IMR-90 (cell line): ENCODE measurements around the gene CAMTA1. TPM values are rescaled to one million over a fixed set of nuclear protein-coding genes. Genes with fewer than 3 reads are reported as not detected.
A peak's percentile ranks its signal among the peaks of the same experiment; 100 is the strongest.

Experiments used
- ATAC-seq: fragments of 200-7000 bp; cut with Tn5 transposase; 2 replicates; pipeline ENCODE4 v1.9.1; 2020; ENCODE audit warnings: low read depth, mild to moderate bottlenecking, moderate library complexity
- BruUV-seq: library from RNA; stranded (reverse); fragments of 400-500 nt; replicated peaks from 2 replicates; lab custom pipeline; 2021; lab: Mats Ljungman, UMichigan
- CTCF ChIA-PET: fragments of 300-600 bp; formaldehyde crosslinking; extraction: SDS; loops from one replicate; lab custom pipeline; 2021; ENCODE audit warnings: antibody characterized with exemption; lab: Yijun Ruan, JAX
- POLR2A ChIA-PET: fragments of 300-600 bp; sonication (Branson Sonifier 250); formaldehyde crosslinking; loops from one replicate; lab custom pipeline; 2022; ENCODE audit warnings: antibody characterized with exemption; ENCODE audit not compliant: unreplicated experiment; lab: Charles Lee
- DNase-seq: peaks from one replicate; pipeline ENCODE4 v3.0.0; 2013
- H2AFZ ChIP-seq: replicated peaks from 2 replicates; pipeline ENCODE3; 2013; ENCODE audit warnings: low read length, mild to moderate bottlenecking; ENCODE audit not compliant: poor library complexity
- H2AK5ac ChIP-seq: 2 replicates; pipeline ENCODE4 v1.6.1; 2013; ENCODE audit warnings: low read depth, low read length, inconsistent platforms
- H2AK9ac ChIP-seq: replicated peaks from 2 replicates; pipeline ENCODE3; 2013; ENCODE audit warnings: mild to moderate bottlenecking, low read depth, low read length, moderate library complexity; ENCODE audit not compliant: poor library complexity
- H2BK120ac ChIP-seq: 2 replicates; pipeline ENCODE4 v1.6.1; 2013; ENCODE audit warnings: low read depth, low read length, inconsistent platforms
- H2BK15ac ChIP-seq: 3 replicates; pipeline ENCODE4 v1.6.1; 2013; ENCODE audit warnings: low read depth, low read length, inconsistent platforms
- H2BK20ac ChIP-seq: 2 replicates; pipeline ENCODE4 v1.6.1; 2013; ENCODE audit warnings: low read depth, mild to moderate bottlenecking, inconsistent platforms, low read length, moderate library complexity
- H2BK5ac ChIP-seq: 2 replicates; pipeline ENCODE4 v1.6.1; 2013; ENCODE audit warnings: mild to moderate bottlenecking, low read depth, low read length, inconsistent platforms; ENCODE audit not compliant: poor library complexity, severe bottlenecking
- H3K14ac ChIP-seq: replicated peaks from 2 replicates; pipeline ENCODE4 v1.6.1; 2013; ENCODE audit warnings: low read depth, low read length, inconsistent platforms
- H3K18ac ChIP-seq: 2 replicates; pipeline ENCODE4 v1.6.1; 2013; ENCODE audit warnings: low read depth, low read length, control low read depth
- H3K23ac ChIP-seq: 2 replicates; pipeline ENCODE4 v1.6.1; 2013; ENCODE audit warnings: low read depth, low read length, inconsistent platforms
- H3K27ac ChIP-seq: 2 replicates; pipeline ENCODE4 v1.5.1; 2013; ENCODE audit warnings: mild to moderate bottlenecking, control low read depth, low read length; ENCODE audit not compliant: insufficient read depth
- H3K27me3 ChIP-seq: 2 replicates; pipeline ENCODE4 v1.6.1; 2013; ENCODE audit warnings: low read length; ENCODE audit not compliant: control insufficient read depth, insufficient read depth
- H3K36me3 ChIP-seq: 2 replicates; pipeline ENCODE4 v1.6.1; 2013; ENCODE audit warnings: low read length, mixed read lengths; ENCODE audit not compliant: control insufficient read depth, insufficient read depth
- H3K4ac ChIP-seq: 2 replicates; pipeline ENCODE4 v1.6.1; 2013; ENCODE audit warnings: low read depth, low read length, inconsistent platforms
- H3K4me1 ChIP-seq: 2 replicates; pipeline ENCODE4 v1.6.1; 2013; ENCODE audit warnings: low read length, mixed read lengths; ENCODE audit not compliant: control insufficient read depth, insufficient read depth
- H3K4me2 ChIP-seq: 2 replicates; pipeline ENCODE4 v1.6.1; 2013; ENCODE audit warnings: low read depth, mild to moderate bottlenecking, control low read depth, low read length, moderate library complexity
- H3K4me3 ChIP-seq: 2 replicates; pipeline ENCODE4 v1.5.1; 2013; ENCODE audit warnings: low read depth, mild to moderate bottlenecking, control low read depth, low read length, moderate library complexity; ENCODE audit not compliant: insufficient read depth
- H3K56ac ChIP-seq: 2 replicates; pipeline ENCODE4 v1.6.1; 2013; ENCODE audit warnings: low read length, inconsistent platforms; ENCODE audit not compliant: insufficient read depth; ENCODE audit errors: extremely low read depth
- H3K79me1 ChIP-seq, 2 experiments: 2 replicates each; pipeline ENCODE4 v1.6.1; 2013; ENCODE audit warnings: low read length in 2 of 2, inconsistent platforms in 1 of 2, low read depth in 1 of 2
- H3K9ac ChIP-seq: 2 replicates; pipeline ENCODE4 v1.6.1; 2013; ENCODE audit warnings: low read depth, low read length, control low read depth
- H3K9me1 ChIP-seq: 2 replicates; pipeline ENCODE4 v1.6.1; 2013; ENCODE audit warnings: low read length, inconsistent platforms; ENCODE audit not compliant: insufficient read depth
- H3K9me3 ChIP-seq: 2 replicates; pipeline ENCODE4 v1.6.1; 2013; ENCODE audit warnings: low read length; ENCODE audit not compliant: control insufficient read depth, insufficient read depth
- H4K20me1 ChIP-seq: 2 replicates; pipeline ENCODE4 v1.6.1; 2013; ENCODE audit warnings: low read length, inconsistent platforms; ENCODE audit not compliant: insufficient read depth
- H4K5ac ChIP-seq: 2 replicates; pipeline ENCODE4 v1.6.1; 2013; ENCODE audit warnings: mild to moderate bottlenecking, low read depth, low read length, control low read depth
- H4K8ac ChIP-seq, 2 experiments: 2 replicates each; pipeline ENCODE4 v1.6.1; 2013; ENCODE audit warnings: low read depth in 2 of 2, low read length in 2 of 2, control low read depth in 1 of 2, inconsistent platforms in 1 of 2
- H4K91ac ChIP-seq: 2 replicates; pipeline ENCODE4 v1.6.1; 2013; ENCODE audit warnings: low read depth, low read length, inconsistent platforms; ENCODE audit not compliant: insufficient read depth
- BHLHE40 ChIP-seq: fragments of 150-350 bp; IDR thresholded peaks from 2 replicates; pipeline ENCODE4 v1.6.1; 2016; ENCODE audit warnings: mild to moderate bottlenecking, low read depth, low read length
- CEBPB ChIP-seq: IDR thresholded peaks from 2 replicates; pipeline ENCODE4 v1.6.1; 2012; ENCODE audit warnings: low read depth, low read length, improper control_type of control experiment
- CHD1 ChIP-seq: IDR thresholded peaks from 2 replicates; pipeline ENCODE4 v1.6.1; 2012; ENCODE audit warnings: low read depth, low read length, improper control_type of control experiment
- CTCF ChIP-seq: conservative IDR thresholded peaks from 2 replicates; pipeline ENCODE4 v1.5.1; 2012; ENCODE audit warnings: mild to moderate bottlenecking, low read depth, low read length, improper control_type of control experiment
- ELK1 ChIP-seq: fragments of 150-350 bp; IDR thresholded peaks from 2 replicates; pipeline ENCODE4 v1.6.1; 2016; ENCODE audit warnings: low read depth, mild to moderate bottlenecking, low read length, moderate library complexity, borderline replicate concordance
- MAFK ChIP-seq: IDR thresholded peaks from 2 replicates; pipeline ENCODE4 v1.6.1; 2012; ENCODE audit warnings: low read depth, low read length, improper control_type of control experiment
- MAZ ChIP-seq: IDR thresholded peaks from 2 replicates; pipeline ENCODE4 v1.6.1; 2012; ENCODE audit warnings: low read depth, mild to moderate bottlenecking, low read length, improper control_type of control experiment, moderate library complexity, borderline replicate concordance
- MXI1 ChIP-seq: IDR thresholded peaks from 2 replicates; pipeline ENCODE4 v1.6.1; 2012; ENCODE audit warnings: low read depth, mild to moderate bottlenecking, low read length, moderate library complexity, borderline replicate concordance
- NFE2L2 ChIP-seq: fragments of 150-350 bp; IDR thresholded peaks from 2 replicates; pipeline ENCODE4 v1.6.1; 2016; ENCODE audit warnings: low read depth, mild to moderate bottlenecking, low read length
- POLR2A ChIP-seq: IDR thresholded peaks from 2 replicates; pipeline ENCODE4 v1.6.1; 2012; ENCODE audit warnings: mild to moderate bottlenecking, low read depth, low read length
- RAD21 ChIP-seq: IDR thresholded peaks from 2 replicates; pipeline ENCODE4 v1.6.1; 2012; ENCODE audit warnings: low read length, improper control_type of control experiment
- RCOR1 ChIP-seq: IDR thresholded peaks from 2 replicates; pipeline ENCODE4 v1.6.1; 2012; ENCODE audit warnings: mild to moderate bottlenecking, low read length, improper control_type of control experiment; ENCODE audit not compliant: insufficient replicate concordance
- RFX5 ChIP-seq: IDR thresholded peaks from 2 replicates; pipeline ENCODE4 v1.8.0; 2012; ENCODE audit warnings: low read depth, mild to moderate bottlenecking, low read length, moderate library complexity
- SMC3 ChIP-seq: fragments of 150-350 bp; IDR thresholded peaks from 2 replicates; pipeline ENCODE4 v1.6.1; 2016; ENCODE audit warnings: low read depth, mild to moderate bottlenecking, antibody characterized with exemption, low read length, moderate library complexity
- USF2 ChIP-seq: fragments of 150-350 bp; IDR thresholded peaks from 2 replicates; pipeline ENCODE4 v1.6.1; 2017; ENCODE audit warnings: mild to moderate bottlenecking, antibody characterized with exemption, low read length, low read depth
- WGBS, 2 experiments: methylation state at CpG; one replicate each; pipeline versions ENCODE4 v1.1.5 to v1.1.7; 2013; ENCODE audit warnings: missing lambda C conversion rate in 2 of 2; ENCODE audit not compliant: insufficient read length in 1 of 2; ENCODE audit errors: extremely low coverage in 2 of 2; 5-methylcytosine and 5-hydroxymethylcytosine counted together
- dilution Hi-C: fragments of 300-500 bp; cut with HindIII; formaldehyde crosslinking; loops from one replicate; pipeline ENCODE4 v1.14.3; 2018; ENCODE audit warnings: low sequenced_read_pairs; ENCODE audit not compliant: unreplicated experiment
- in situ Hi-C: fragments of 300-500 bp; cut with MboI; formaldehyde crosslinking; loops from 3 replicates; pipeline ENCODE4 v1.14.3; 2019; ENCODE audit warnings: low sequenced_read_pairs, inconsistent platforms, mixed read lengths
- intact Hi-C: fragments of 100-400 bp; cut with micrococcal nuclease; formaldehyde crosslinking; loops from 2 replicates; pipeline ENCODE4 v1.10.0; 2022
- polyA plus RNA-seq, 3 experiments: library from polyadenylated mRNA; depleted of rRNA; stranded (reverse); fragments of >200 nt; gene quantifications; 2 replicates each; pipeline ENCODE4 v1.2.3, GENCODE V29; 2012; ENCODE audit warnings: low replicate concordance in 1 of 3
- total RNA-seq: library from RNA; depleted of rRNA; stranded (reverse); fragments of >200 nt; gene quantifications from 2 replicates; pipeline ENCODE4 v1.2.3, GENCODE V29; 2012

The CAMTA1 gene
- total and polyA plus RNA-seq, 2 of the 4 experiments (the other 2 are of a cell fraction), result 35.5 to 74.3 TPM

- POLR2A ChIA-PET, result no interaction called here
- Histone ChIP-seq H2AK5ac (peak overlapping the region; percentile 46), H3K36me3 (no peaks in the 10 kb centered on the region; the same call in 1 of the 2 replicates), H3K23ac (peak overlapping the region; percentile 10; the same call in 1 of the 2 replicates), H3K14ac (peak overlapping the region; percentile 70), H4K5ac (peak overlapping the region; percentile 77), H3K79me1 (peaks cover 26 to 66% of the 10 kb centered on the region in 2 experiments), H4K8ac (peak overlapping the region; percentile 27 to 63; a peak in 2 of 4 replicates), H3K4me3 (no peak overlapping the region), H3K27me3 (no peaks in the 10 kb centered on the region), H4K91ac (peak overlapping the region; percentile 10), H3K9me1 (peaks cover 13% of the 10 kb centered on the region), H2BK20ac (peak overlapping the region; percentile 76), H2BK15ac (peak overlapping the region; percentile 35; the same call in 2 of the 3 replicates), H2BK120ac (peak overlapping the region; percentile 88), H3K9ac (no peak overlapping the region), H3K4me2 (no peak overlapping the region), H3K18ac (peak overlapping the region; percentile 86), H2AK9ac (no peak overlapping the region), H3K9me3 (no peaks in the 10 kb centered on the region), H4K20me1 (0 out of 2 replicates have a peak, but pooled peaks cover 5% of the 10 kb centered on the region), H3K56ac (no peak overlapping the region), H3K27ac (peak overlapping the region; percentile 65), H2AFZ (no peak overlapping the region), H3K4ac (peak overlapping the region; percentile 39), H3K4me1 (peaks cover 21% of the 10 kb centered on the region), H2BK5ac (peak overlapping the region; percentile 77)
- WGBS, 2 experiments, result no CpG with 5 or more reads among the region's 12 CpGs
- no peak for ATAC-seq
- intact Hi-C loops, result loop anchor here (5.0 kb wide), 1 partner anchor 39 kb away; no protein-coding TSS in a partner anchor
- CTCF ChIA-PET, result no interaction called here
- dilution Hi-C loops, result no loop called here
- BruUV-seq, result no TSS peak
- no peak for DNase-seq
- in situ Hi-C loops, result no loop called here
- TF ChIP-seq RAD21 (no peak), CEBPB (no peak), ELK1 (no peak), NFE2L2 (no peak), RFX5 (no peak), MAZ (no peak), CHD1 (no peak), BHLHE40 (no peak), POLR2A (no peak), MXI1 (no peak), MAFK (no peak), RCOR1 (no peak), CTCF (no peak), SMC3 (no peak), USF2 (no peak)
These were observed 75.9 kb downstream of the CAMTA1 start for GRCh38 chr1:6861075-6861724.
